K562 (cell line): ENCODE results near the gene OR7A5. TPM values are rescaled to one million over a fixed set of nuclear protein-coding genes. Genes with fewer than 3 reads are reported as not detected.

Source experiments
- BRF1 ChIP-seq: IDR thresholded peaks from 3 replicates; pipeline ENCODE4 v1.6.1; 2011; ENCODE audit warnings: borderline replicate concordance, mild to moderate bottlenecking; ENCODE audit not compliant: insufficient read length; ENCODE audit errors: extremely low read depth
- FOXK2 ChIP-seq, 2 experiments: fragments of 450-650 bp; IDR thresholded peaks in 1 of 2; conservative IDR thresholded peaks in 1 of 2; 2 replicates each; pipeline ENCODE4 v1.6.1; 2016; ENCODE audit warnings: low read depth in 2 of 2, mild to moderate bottlenecking in 1 of 2
- FOXM1 ChIP-seq, 2 experiments: fragments of 450-650 bp in 1 of 2; sonication (generic) in 1 of 2; formaldehyde crosslinking in 1 of 2; IDR thresholded peaks; 2 replicates each; pipeline versions ENCODE4 v1.6.1 to v1.9.0; 2017 to 2022; ENCODE audit warnings: low read depth in 2 of 2, mild to moderate bottlenecking in 2 of 2, missing genetic modification reagents in 1 of 2, moderate library complexity in 1 of 2
- GABPB1 ChIP-seq: sonication (generic); formaldehyde crosslinking; IDR thresholded peaks from 2 replicates; pipeline ENCODE4 v1.8.0; 2022; ENCODE audit warnings: mild to moderate bottlenecking, missing genetic modification reagents
- HMGN3 ChIP-seq: IDR thresholded peaks from 2 replicates; pipeline ENCODE4 v1.6.1; 2011; ENCODE audit warnings: borderline replicate concordance, low read depth, mild to moderate bottlenecking, mixed read lengths, low read length; ENCODE audit not compliant: insufficient read length; ENCODE audit errors: extremely low read depth
- POLR3A ChIP-seq: IDR thresholded peaks from 2 replicates; pipeline ENCODE4 v1.6.1; 2011; ENCODE audit warnings: borderline replicate concordance, mild to moderate bottlenecking, moderate library complexity; ENCODE audit not compliant: insufficient read length, insufficient read depth; ENCODE audit errors: extremely low read depth
- SIN3B ChIP-seq: fragments of 450-650 bp; IDR thresholded peaks from 2 replicates; pipeline ENCODE4 v1.6.1; 2017; ENCODE audit warnings: low read depth, mild to moderate bottlenecking, moderate library complexity
- SOX6 ChIP-seq: fragments of 450-650 bp; IDR thresholded peaks from 2 replicates; pipeline ENCODE4 v1.6.1; 2014; ENCODE audit warnings: mild to moderate bottlenecking
- SREBF2 ChIP-seq: sonication (generic); formaldehyde crosslinking; IDR thresholded peaks from 2 replicates; pipeline ENCODE4 v1.4.0; 2020; ENCODE audit warnings: mild to moderate bottlenecking, missing genetic modification reagents
- ZNF174 ChIP-seq: fragments of 250-450 bp; sonication (Bioruptor Pico); IDR thresholded peaks from 2 replicates; pipeline ENCODE4 v1.4.0; 2020; ENCODE audit warnings: mild to moderate bottlenecking
- ZNF212 ChIP-seq: fragments of 450-650 bp; formaldehyde crosslinking; IDR thresholded peaks from 2 replicates; pipeline ENCODE4 v1.4.0; 2020; ENCODE audit warnings: mild to moderate bottlenecking
- ZNF785 ChIP-seq: fragments of 250-450 bp; sonication (Bioruptor Pico); IDR thresholded peaks from 2 replicates; pipeline ENCODE4 v1.4.0; 2020; ENCODE audit warnings: mild to moderate bottlenecking
- polyA plus RNA-seq, 8 experiments: library from polyadenylated mRNA; depleted of rRNA in 4 of 8; stranded (reverse) in 5 of 8; unstranded in 3 of 8; fragments of >200 nt; fragmentation: Nextera tagmentation in 2 of 8; fragmentation: Illumina TruSeq in 1 of 8; extraction: Ambion mirVana in 2 of 8; extraction: Trizol in 1 of 8; gene quantifications; 2 replicates each; pipeline versions ENCODE4 v1.2.1 to v1.2.3, GENCODE V29; 2011 to 2014; ENCODE audit warnings: inconsistent platforms in 1 of 8, missing spikeins in 1 of 8
- total RNA-seq, 7 experiments: library from RNA; depleted of rRNA in 6 of 7; stranded (reverse); fragments of >200 nt in 6 of 7; fragmentation: Illumina TruSeq in 2 of 7; extraction: Trizol in 2 of 7; gene quantifications; 2 replicates each; pipeline versions ENCODE4 v1.2.1 to v1.2.3, GENCODE V29; 2011 to 2021; ENCODE audit warnings: low replicate concordance in 1 of 7
- TF ChIP-seq, protein P1 (sequence below): fragments of 450-650 bp; IDR thresholded peaks from 2 replicates; pipeline ENCODE4 v1.6.1; 2016; ENCODE audit warnings: mild to moderate bottlenecking
- TF ChIP-seq, protein P2 (sequence below): fragments of 450-650 bp; IDR thresholded peaks from 2 replicates; pipeline ENCODE4 v1.6.1; 2016; ENCODE audit warnings: low read depth, mild to moderate bottlenecking, moderate library complexity
- TF ChIP-seq, protein P3 (sequence below): fragments of 250-450 bp; sonication (Bioruptor Pico); IDR thresholded peaks from 2 replicates; pipeline ENCODE4 v1.8.0; 2021; ENCODE audit warnings: moderate library complexity, mild to moderate bottlenecking, inconsistent platforms
- TF ChIP-seq, protein P4 (sequence below): fragments of 250-450 bp; sonication (Bioruptor Pico); IDR thresholded peaks from 2 replicates; pipeline ENCODE4 v1.8.0; 2022; ENCODE audit warnings: inconsistent platforms, mild to moderate bottlenecking, moderate library complexity, borderline replicate concordance
- TF ChIP-seq, protein P5 (sequence below): fragments of 250-450 bp; sonication (Bioruptor Pico); IDR thresholded peaks from 2 replicates; pipeline ENCODE4 v1.5.0; 2020; ENCODE audit warnings: mild to moderate bottlenecking
- TF ChIP-seq, protein P6 (sequence below): fragments of 450-650 bp; IDR thresholded peaks from 2 replicates; pipeline ENCODE4 v1.6.1; 2016; ENCODE audit warnings: borderline replicate concordance

The OR7A5 gene
- total and polyA plus RNA-seq, 9 of the 15 experiments (the other 6 are each of a cell fraction or from before 2014, with no cell fraction given) = not detected

DNA sequence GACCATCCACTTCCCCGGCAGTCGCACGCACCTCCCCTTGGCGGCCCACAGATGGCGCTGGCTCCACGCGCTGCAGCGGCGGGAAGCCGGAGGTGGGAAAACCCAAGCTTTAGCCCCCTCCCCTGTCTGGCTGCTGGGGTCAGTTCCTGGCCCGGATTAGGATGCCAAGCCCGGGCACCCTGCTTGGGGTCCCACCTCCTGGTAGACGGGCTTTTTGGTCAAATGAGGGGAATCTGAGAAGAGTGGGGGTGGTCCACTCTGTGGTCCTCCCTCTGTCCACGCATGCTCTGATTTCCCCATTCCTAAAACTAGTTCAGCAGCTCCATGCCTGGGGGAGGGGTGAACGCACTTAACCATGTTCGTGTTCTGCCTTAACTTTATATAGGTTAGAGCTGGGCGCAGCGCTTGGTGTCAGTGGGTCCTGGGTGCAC, 48.5 kb downstream of the OR7A5 start (continued):
- TF ChIP-seq, protein P1, sequence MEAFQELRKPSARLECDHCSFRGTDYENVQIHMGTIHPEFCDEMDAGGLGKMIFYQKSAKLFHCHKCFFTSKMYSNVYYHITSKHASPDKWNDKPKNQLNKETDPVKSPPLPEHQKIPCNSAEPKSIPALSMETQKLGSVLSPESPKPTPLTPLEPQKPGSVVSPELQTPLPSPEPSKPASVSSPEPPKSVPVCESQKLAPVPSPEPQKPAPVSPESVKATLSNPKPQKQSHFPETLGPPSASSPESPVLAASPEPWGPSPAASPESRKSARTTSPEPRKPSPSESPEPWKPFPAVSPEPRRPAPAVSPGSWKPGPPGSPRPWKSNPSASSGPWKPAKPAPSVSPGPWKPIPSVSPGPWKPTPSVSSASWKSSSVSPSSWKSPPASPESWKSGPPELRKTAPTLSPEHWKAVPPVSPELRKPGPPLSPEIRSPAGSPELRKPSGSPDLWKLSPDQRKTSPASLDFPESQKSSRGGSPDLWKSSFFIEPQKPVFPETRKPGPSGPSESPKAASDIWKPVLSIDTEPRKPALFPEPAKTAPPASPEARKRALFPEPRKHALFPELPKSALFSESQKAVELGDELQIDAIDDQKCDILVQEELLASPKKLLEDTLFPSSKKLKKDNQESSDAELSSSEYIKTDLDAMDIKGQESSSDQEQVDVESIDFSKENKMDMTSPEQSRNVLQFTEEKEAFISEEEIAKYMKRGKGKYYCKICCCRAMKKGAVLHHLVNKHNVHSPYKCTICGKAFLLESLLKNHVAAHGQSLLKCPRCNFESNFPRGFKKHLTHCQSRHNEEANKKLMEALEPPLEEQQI = no peak
- TF ChIP-seq, protein P2, sequence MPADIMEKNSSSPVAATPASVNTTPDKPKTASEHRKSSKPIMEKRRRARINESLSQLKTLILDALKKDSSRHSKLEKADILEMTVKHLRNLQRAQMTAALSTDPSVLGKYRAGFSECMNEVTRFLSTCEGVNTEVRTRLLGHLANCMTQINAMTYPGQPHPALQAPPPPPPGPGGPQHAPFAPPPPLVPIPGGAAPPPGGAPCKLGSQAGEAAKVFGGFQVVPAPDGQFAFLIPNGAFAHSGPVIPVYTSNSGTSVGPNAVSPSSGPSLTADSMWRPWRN = no peak
- TF ChIP-seq BRF1 (no peak), FOXM1 (IDR thresholded peaks at IDR 0.05; ENCODE audit: low read depth) (no peak), FOXM1 (CRISPR knock-in tag; IDR thresholded peaks at IDR 0.05; ENCODE audit: low read depth) (no peak), FOXK2 (conservative IDR thresholded peaks at IDR 0.05 in 1 of 2, IDR thresholded peaks at IDR 0.05 in 1 of 2; ENCODE audit: low read depth in 2 of 2) (no peak), HMGN3 (no peak), GABPB1 (0 out of 2 replicates have a peak, but pooled peaks have one; percentile 16), SREBF2 (CRISPR knock-in tag) (no peak), ZNF785 (no peak), POLR3A (no peak), SIN3B (no peak), ZNF174 (CRISPR knock-in tag) (no peak), ZNF212 (no peak), SOX6 (no peak)
- TF ChIP-seq, protein P3, sequence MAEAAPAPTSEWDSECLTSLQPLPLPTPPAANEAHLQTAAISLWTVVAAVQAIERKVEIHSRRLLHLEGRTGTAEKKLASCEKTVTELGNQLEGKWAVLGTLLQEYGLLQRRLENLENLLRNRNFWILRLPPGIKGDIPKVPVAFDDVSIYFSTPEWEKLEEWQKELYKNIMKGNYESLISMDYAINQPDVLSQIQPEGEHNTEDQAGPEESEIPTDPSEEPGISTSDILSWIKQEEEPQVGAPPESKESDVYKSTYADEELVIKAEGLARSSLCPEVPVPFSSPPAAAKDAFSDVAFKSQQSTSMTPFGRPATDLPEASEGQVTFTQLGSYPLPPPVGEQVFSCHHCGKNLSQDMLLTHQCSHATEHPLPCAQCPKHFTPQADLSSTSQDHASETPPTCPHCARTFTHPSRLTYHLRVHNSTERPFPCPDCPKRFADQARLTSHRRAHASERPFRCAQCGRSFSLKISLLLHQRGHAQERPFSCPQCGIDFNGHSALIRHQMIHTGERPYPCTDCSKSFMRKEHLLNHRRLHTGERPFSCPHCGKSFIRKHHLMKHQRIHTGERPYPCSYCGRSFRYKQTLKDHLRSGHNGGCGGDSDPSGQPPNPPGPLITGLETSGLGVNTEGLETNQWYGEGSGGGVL (CRISPR knock-in tag) = no peak
- TF ChIP-seq, protein P4, sequence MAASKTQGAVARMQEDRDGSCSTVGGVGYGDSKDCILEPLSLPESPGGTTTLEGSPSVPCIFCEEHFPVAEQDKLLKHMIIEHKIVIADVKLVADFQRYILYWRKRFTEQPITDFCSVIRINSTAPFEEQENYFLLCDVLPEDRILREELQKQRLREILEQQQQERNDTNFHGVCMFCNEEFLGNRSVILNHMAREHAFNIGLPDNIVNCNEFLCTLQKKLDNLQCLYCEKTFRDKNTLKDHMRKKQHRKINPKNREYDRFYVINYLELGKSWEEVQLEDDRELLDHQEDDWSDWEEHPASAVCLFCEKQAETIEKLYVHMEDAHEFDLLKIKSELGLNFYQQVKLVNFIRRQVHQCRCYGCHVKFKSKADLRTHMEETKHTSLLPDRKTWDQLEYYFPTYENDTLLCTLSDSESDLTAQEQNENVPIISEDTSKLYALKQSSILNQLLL (CRISPR knock-in tag) = no peak
- TF ChIP-seq, protein P5, sequence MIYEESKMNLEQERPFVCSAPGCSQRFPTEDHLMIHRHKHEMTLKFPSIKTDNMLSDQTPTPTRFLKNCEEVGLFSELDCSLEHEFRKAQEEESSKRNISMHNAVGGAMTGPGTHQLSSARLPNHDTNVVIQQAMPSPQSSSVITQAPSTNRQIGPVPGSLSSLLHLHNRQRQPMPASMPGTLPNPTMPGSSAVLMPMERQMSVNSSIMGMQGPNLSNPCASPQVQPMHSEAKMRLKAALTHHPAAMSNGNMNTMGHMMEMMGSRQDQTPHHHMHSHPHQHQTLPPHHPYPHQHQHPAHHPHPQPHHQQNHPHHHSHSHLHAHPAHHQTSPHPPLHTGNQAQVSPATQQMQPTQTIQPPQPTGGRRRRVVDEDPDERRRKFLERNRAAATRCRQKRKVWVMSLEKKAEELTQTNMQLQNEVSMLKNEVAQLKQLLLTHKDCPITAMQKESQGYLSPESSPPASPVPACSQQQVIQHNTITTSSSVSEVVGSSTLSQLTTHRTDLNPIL = no peak
- TF ChIP-seq, protein P6, sequence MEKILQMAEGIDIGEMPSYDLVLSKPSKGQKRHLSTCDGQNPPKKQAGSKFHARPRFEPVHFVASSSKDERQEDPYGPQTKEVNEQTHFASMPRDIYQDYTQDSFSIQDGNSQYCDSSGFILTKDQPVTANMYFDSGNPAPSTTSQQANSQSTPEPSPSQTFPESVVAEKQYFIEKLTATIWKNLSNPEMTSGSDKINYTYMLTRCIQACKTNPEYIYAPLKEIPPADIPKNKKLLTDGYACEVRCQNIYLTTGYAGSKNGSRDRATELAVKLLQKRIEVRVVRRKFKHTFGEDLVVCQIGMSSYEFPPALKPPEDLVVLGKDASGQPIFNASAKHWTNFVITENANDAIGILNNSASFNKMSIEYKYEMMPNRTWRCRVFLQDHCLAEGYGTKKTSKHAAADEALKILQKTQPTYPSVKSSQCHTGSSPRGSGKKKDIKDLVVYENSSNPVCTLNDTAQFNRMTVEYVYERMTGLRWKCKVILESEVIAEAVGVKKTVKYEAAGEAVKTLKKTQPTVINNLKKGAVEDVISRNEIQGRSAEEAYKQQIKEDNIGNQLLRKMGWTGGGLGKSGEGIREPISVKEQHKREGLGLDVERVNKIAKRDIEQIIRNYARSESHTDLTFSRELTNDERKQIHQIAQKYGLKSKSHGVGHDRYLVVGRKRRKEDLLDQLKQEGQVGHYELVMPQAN = no peak
